OCI-LY3 (cell line): ENCODE data around the gene GRIN2A.

ENCODE experiments used
- CTCF ChIP-seq: fragments of 200-600, 300-600 bp; sonication (generic); IDR thresholded peaks from 2 replicates; pipeline ENCODE4 v1.5.1; 2014; ENCODE audit warnings: antibody characterized with exemption, low read length, low read depth
- EZH2phosphoT487 ChIP-seq: fragments of 200-600 bp; shearing (Covaris generic); IDR thresholded peaks from 2 replicates; pipeline ENCODE4 v1.6.1; 2018; ENCODE audit warnings: antibody characterized with exemption, mixed run types, low read depth

- TF ChIP-seq CTCF = no peak
- no peak for TF ChIP-seq EZH2phosphoT487
Measured at GRCh38 chr16:9904526-9904925, 277.7 kb downstream of the GRIN2A start.
